Osteocyte (in vitro differentiated cells): ENCODE data around the gene PAPLN. TPM values are rescaled to one million over a fixed set of nuclear protein-coding genes. Genes with fewer than 3 reads are reported as not detected.
A peak's percentile ranks its signal among the peaks of the same experiment; 100 is the strongest.
"Not testable (repeated sequence)": the region's sequence is repeated elsewhere in the genome, so short reads cannot be mapped to it uniquely, and the experiment has no call there.

ENCODE experiments used
- DNase-seq: peaks from one replicate; pipeline ENCODE4 v3.0.0; 2021; ENCODE audit warnings: mixed read lengths; ENCODE audit not compliant: unreplicated experiment; ENCODE audit errors: extremely low spot score
- H3K27ac Mint-ChIP-seq: one replicate; pipeline ENCODE4 v1.8.0; 2021; ENCODE audit warnings: mild to moderate bottlenecking, mixed read lengths; ENCODE audit not compliant: unreplicated experiment
- H3K27me3 Mint-ChIP-seq: one replicate; pipeline ENCODE4 v1.8.0; 2021; ENCODE audit warnings: mixed read lengths; ENCODE audit not compliant: unreplicated experiment
- H3K36me3 Mint-ChIP-seq: one replicate; pipeline ENCODE4 v1.8.0; 2021; ENCODE audit warnings: mixed read lengths; ENCODE audit not compliant: unreplicated experiment
- H3K4me1 Mint-ChIP-seq: one replicate; pipeline ENCODE4 v1.8.0; 2021; ENCODE audit warnings: mixed read lengths; ENCODE audit not compliant: unreplicated experiment
- H3K4me3 Mint-ChIP-seq: one replicate; pipeline ENCODE4 v1.8.0; 2021; ENCODE audit warnings: mild to moderate bottlenecking, moderate library complexity, mixed read lengths; ENCODE audit not compliant: unreplicated experiment
- H3K9me3 Mint-ChIP-seq: one replicate; pipeline ENCODE4 v1.8.0; 2021; ENCODE audit warnings: mixed read lengths; ENCODE audit not compliant: unreplicated experiment
- CTCF ChIP-seq: fragments of 200-600 bp; sonication (generic); IDR thresholded peaks from 2 replicates; pipeline ENCODE4 v1.5.0; 2021; ENCODE audit warnings: antibody characterized with exemption, mild to moderate bottlenecking, moderate library complexity
- total RNA-seq: library from RNA; stranded (reverse); gene quantifications from 2 replicates; pipeline ENCODE4 v1.2.1, GENCODE V29; 2021

Gene PAPLN
- total RNA-seq, 1 donor from 2014 or later = 44.3 TPM

GRCh38 chr14:73305499-73305898 lies 68.2 kb downstream of the PAPLN start:
- Mint-ChIP-seq H3K36me3 (peaks cover 8% of the 10 kb centered on the region), H3K9me3 (no peaks in the 10 kb centered on the region), H3K4me1 (peaks cover 20% of the 10 kb centered on the region), H3K27ac (no peak overlapping the region), H3K27me3 (no peaks in the 10 kb centered on the region), H3K4me3 (no peak overlapping the region)
- DNase-seq = no peak
- TF ChIP-seq CTCF = no peak

- DNase-seq = no peak
- Mint-ChIP-seq H3K4me1 (peaks cover 29% of the 10 kb centered on the region), H3K4me3 (no peak overlapping the region), H3K27me3 (no peaks in the 10 kb centered on the region), H3K27ac (no peak overlapping the region), H3K36me3 (peaks cover 12% of the 10 kb centered on the region), H3K9me3 (no peaks in the 10 kb centered on the region)
- TF ChIP-seq CTCF = no peak
Measured at GRCh38 chr14:73307261-73307660, 70.0 kb downstream of the PAPLN start.

- H3K27me3 Mint-ChIP-seq = not testable (repeated sequence)
- peaks cover 12% of the 10 kb centered on the region for H3K36me3 Mint-ChIP-seq
Measured at GRCh38 chr14:73309207-73309606, 71.9 kb downstream of the PAPLN start.

GRCh38 chr14:73311708-73312030 lies 74.4 kb downstream of the PAPLN start:
- Mint-ChIP-seq H3K27me3 (no peaks in the 10 kb centered on the region), H3K4me1 (peaks cover 19% of the 10 kb centered on the region), H3K27ac (peak overlapping the region; percentile 69), H3K4me3 (no peak overlapping the region), H3K9me3 (no peaks in the 10 kb centered on the region), H3K36me3 (peaks cover 12% of the 10 kb centered on the region)
- TF ChIP-seq CTCF = no peak
- DNase-seq = no peak

More at GRCh38 chr14:73309207-73309606, 71.9 kb downstream of the PAPLN start:
- not testable (repeated sequence) for H3K4me3 Mint-ChIP-seq, H3K27ac Mint-ChIP-seq, H3K9me3 Mint-ChIP-seq, DNase-seq
- peaks cover 19% of the 10 kb centered on the region for H3K4me1 Mint-ChIP-seq

- no peak overlapping the region for H3K27ac Mint-ChIP-seq
- H3K27me3 Mint-ChIP-seq = no peaks in the 10 kb centered on the region
- H3K9me3 Mint-ChIP-seq = no peaks in the 10 kb centered on the region
- peaks cover 19% of the 10 kb centered on the region for H3K4me1 Mint-ChIP-seq
- H3K4me3 Mint-ChIP-seq = no peak overlapping the region
- H3K36me3 Mint-ChIP-seq = peaks cover 12% of the 10 kb centered on the region
- no peak for TF ChIP-seq CTCF
- DNase-seq = no peak
Measured at GRCh38 chr14:73312687-73313086, 75.4 kb downstream of the PAPLN start.

- no peak for DNase-seq
- no peak for TF ChIP-seq CTCF
Measured at GRCh38 chr14:73313151-73313550, 75.8 kb downstream of the PAPLN start.

More at GRCh38 chr14:73313151-73313550, 75.8 kb downstream of the PAPLN start:
- Mint-ChIP-seq H3K27me3 (no peaks in the 10 kb centered on the region), H3K4me1 (peaks cover 20% of the 10 kb centered on the region), H3K27ac (no peak overlapping the region), H3K36me3 (peaks cover 12% of the 10 kb centered on the region), H3K4me3 (no peak overlapping the region), H3K9me3 (no peaks in the 10 kb centered on the region)
